Measurements from ENCODE around the gene XPO5.

GRCh38 chr6:43606019-43606418 lies 30.2 kb upstream of the XPO5 start:
- TF ChIP-seq CTCF (IDR thresholded peaks at IDR 0.05) (no peak), POLR2A (IDR thresholded peaks at IDR 0.05) (no peak)

Measured in right lobe of liver (tissue), 4 donors.